OCI-LY1 (cell line): ENCODE results near the gene SUFU.

Source experiments
- H2AFZ ChIP-seq: fragments of 200-600 bp; sonication (generic), shearing (Covaris generic); 2 replicates; pipeline ENCODE4 v1.6.0; 2014; ENCODE audit warnings: antibody characterized with exemption, mild to moderate bottlenecking, low read length
- H3F3A ChIP-seq: fragments of 200-600 bp; sonication (generic), shearing (Covaris generic); 2 replicates; pipeline ENCODE4 v1.6.0; 2014; ENCODE audit warnings: mild to moderate bottlenecking, antibody characterized with exemption, low read length, moderate library complexity; ENCODE audit not compliant: insufficient read depth
- H3K27ac ChIP-seq: fragments of 200-600 bp; sonication (generic); 2 replicates; pipeline ENCODE4 v1.5.1; 2014; ENCODE audit warnings: low read length, mixed run types, mild to moderate bottlenecking, low read depth; ENCODE audit not compliant: poor library complexity, severe bottlenecking
- H3K27me3 ChIP-seq: fragments of 200-600 bp; sonication (generic); 2 replicates; pipeline ENCODE4 v1.6.0; 2014; ENCODE audit warnings: antibody characterized with exemption, mild to moderate bottlenecking, low read length, moderate library complexity; ENCODE audit not compliant: insufficient read depth
- H3K36me3 ChIP-seq: fragments of 200-600 bp; sonication (generic); 2 replicates; pipeline ENCODE4 v1.6.1; 2014; ENCODE audit warnings: mild to moderate bottlenecking, antibody characterized with exemption, low read length, moderate library complexity, mixed read lengths; ENCODE audit not compliant: insufficient read depth
- H3K4me1 ChIP-seq: fragments of 200-600 bp; sonication (generic); 2 replicates; pipeline ENCODE4 v1.5.1; 2014; ENCODE audit warnings: mild to moderate bottlenecking, low read length, moderate library complexity; ENCODE audit not compliant: insufficient read depth, severe bottlenecking
- H3K4me2 ChIP-seq: fragments of 200-600 bp; sonication (generic), shearing (Covaris generic); 2 replicates; pipeline ENCODE4 v1.6.1; 2014; ENCODE audit warnings: low read length
- H3K4me3 ChIP-seq: fragments of 200-600 bp; sonication (generic); 2 replicates; pipeline ENCODE4 v1.5.1; 2014; ENCODE audit warnings: low read length, low read depth, mild to moderate bottlenecking, mixed read lengths; ENCODE audit not compliant: poor library complexity, severe bottlenecking
- H3K79me2 ChIP-seq: fragments of 200-600 bp; shearing (Covaris generic); 2 replicates; pipeline ENCODE4 v1.6.1; 2016; ENCODE audit warnings: mixed run types, low read length, mixed read lengths; ENCODE audit not compliant: insufficient read depth
- H3K9ac ChIP-seq: fragments of 200-600 bp; sonication (generic), shearing (Covaris generic); 2 replicates; pipeline ENCODE4 v1.6.1; 2014; ENCODE audit warnings: mild to moderate bottlenecking, low read length, mixed read lengths
- H3K9me2 ChIP-seq: fragments of 200-600 bp; sonication (generic), shearing (Covaris generic); 2 replicates; pipeline ENCODE4 v1.6.1; 2014; ENCODE audit warnings: low read depth, mild to moderate bottlenecking, low read length, mixed read lengths
- H3K9me3 ChIP-seq: fragments of 200-600 bp; shearing (Covaris generic); 2 replicates; pipeline ENCODE4 v1.6.1; 2014; ENCODE audit warnings: low read length, mixed read lengths
- H4K20me1 ChIP-seq: fragments of 200-600 bp; sonication (generic), shearing (Covaris generic); 2 replicates; pipeline ENCODE4 v1.6.0; 2016; ENCODE audit warnings: mild to moderate bottlenecking, low read length; ENCODE audit not compliant: insufficient read depth
- CTCF ChIP-seq: fragments of 200-600 bp; sonication (generic), shearing (Covaris generic); IDR thresholded peaks from 2 replicates; pipeline ENCODE4 v1.5.1; 2017; ENCODE audit warnings: mild to moderate bottlenecking, antibody characterized with exemption, low read length, moderate library complexity, mixed read lengths
- EZH2 ChIP-seq: fragments of 200-600 bp; sonication (generic), shearing (Covaris generic); IDR thresholded peaks from 2 replicates; pipeline ENCODE4 v1.8.0; 2017; ENCODE audit warnings: borderline replicate concordance, mixed run types, mild to moderate bottlenecking, antibody characterized with exemption, low read length, moderate library complexity, mixed read lengths

Gene SUFU

GRCh38 chr10:102480396-102480795 is 23.4 kb upstream of the SUFU start:
- no peak overlapping the region for H3K9ac ChIP-seq
- no peaks in the 10 kb centered on the region for H3F3A ChIP-seq
- TF ChIP-seq CTCF (no peak), EZH2 (no peak)
- H2AFZ ChIP-seq: no peak overlapping the region
- H3K27me3 ChIP-seq: no peaks in the 10 kb centered on the region
- H3K27ac ChIP-seq: no peak overlapping the region
- H3K36me3 ChIP-seq: peaks cover 57% of the 10 kb centered on the region
- no peaks in the 10 kb centered on the region for H4K20me1 ChIP-seq
- H3K4me3 ChIP-seq: no peak overlapping the region
- H3K4me2 ChIP-seq: no peak overlapping the region
- H3K9me2 ChIP-seq: no peaks in the 10 kb centered on the region
- no peaks in the 10 kb centered on the region for H3K9me3 ChIP-seq
- H3K79me2 ChIP-seq: no peaks in the 10 kb centered on the region
- H3K4me1 ChIP-seq: no peaks in the 10 kb centered on the region

GRCh38 chr10:102484021-102484420 is 19.8 kb upstream of the SUFU start:
- Histone ChIP-seq H3K36me3 (peaks cover 83% of the 10 kb centered on the region), H3K27ac (no peak overlapping the region), H3K4me3 (no peak overlapping the region), H3K79me2 (no peaks in the 10 kb centered on the region), H3K27me3 (no peaks in the 10 kb centered on the region), H3K9me3 (no peaks in the 10 kb centered on the region), H4K20me1 (no peaks in the 10 kb centered on the region), H3F3A (no peaks in the 10 kb centered on the region), H3K4me2 (no peak overlapping the region), H3K9me2 (no peaks in the 10 kb centered on the region), H3K9ac (no peak overlapping the region), H2AFZ (no peak overlapping the region), H3K4me1 (no peaks in the 10 kb centered on the region)
- TF ChIP-seq CTCF (no peak), EZH2 (no peak)

GRCh38 chr10:102485093-102485784 is 18.5 kb upstream of the SUFU start:
- Histone ChIP-seq H3F3A (no peaks in the 10 kb centered on the region), H3K9me2 (no peaks in the 10 kb centered on the region), H3K36me3 (peaks cover 72% of the 10 kb centered on the region), H3K4me2 (no peak overlapping the region), H3K4me3 (no peak overlapping the region), H3K4me1 (no peaks in the 10 kb centered on the region), H3K9me3 (no peaks in the 10 kb centered on the region), H2AFZ (no peak overlapping the region), H3K79me2 (no peaks in the 10 kb centered on the region), H3K9ac (no peak overlapping the region), H4K20me1 (no peaks in the 10 kb centered on the region), H3K27me3 (no peaks in the 10 kb centered on the region), H3K27ac (no peak overlapping the region)
- no peak for TF ChIP-seq EZH2
- no peak for TF ChIP-seq CTCF
